Measurements from ENCODE around the gene PIGK. TPM values are rescaled to one million over a fixed set of nuclear protein-coding genes. Genes with fewer than 3 reads are reported as not detected.
A peak's percentile ranks its signal among the peaks of the same experiment; 100 is the strongest.

The PIGK gene
- total RNA-seq, 1 experiment from 2014 or later = 23.3 TPM

DNA sequence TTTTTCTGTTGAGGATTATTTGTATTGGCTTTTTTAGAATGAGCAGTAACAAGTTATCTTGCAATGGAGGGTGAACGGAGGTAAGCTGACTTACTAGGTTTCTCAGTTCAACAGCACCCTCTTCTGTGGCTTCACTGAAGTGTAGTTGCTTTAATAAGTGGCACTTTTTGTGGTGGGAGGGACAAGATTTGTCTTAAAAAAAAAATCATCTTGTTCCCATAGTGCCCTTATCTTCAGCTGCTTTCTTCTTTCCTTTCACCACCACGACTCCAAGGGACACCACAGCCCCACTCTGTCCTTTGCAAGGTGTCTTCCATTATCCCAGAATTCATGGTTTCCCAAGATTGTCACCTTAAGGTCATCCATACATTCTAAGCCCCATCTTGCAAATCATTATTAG is 92.9 kb downstream of the PIGK start:
- TF ChIP-seq, protein P1, sequence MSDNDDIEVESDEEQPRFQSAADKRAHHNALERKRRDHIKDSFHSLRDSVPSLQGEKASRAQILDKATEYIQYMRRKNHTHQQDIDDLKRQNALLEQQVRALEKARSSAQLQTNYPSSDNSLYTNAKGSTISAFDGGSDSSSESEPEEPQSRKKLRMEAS (IDR thresholded peaks at IDR 0.05) = no peak
- TF ChIP-seq EGR1 (IDR thresholded peaks at IDR 0.05; ENCODE audit: low read depth) (no peak), RAD21 (IDR thresholded peaks at IDR 0.05; ENCODE audit: low read depth) (peak; percentile 92), CEBPB (IDR thresholded peaks at IDR 0.05; ENCODE audit: low read depth) (no peak), SIN3A (IDR thresholded peaks at IDR 0.05; ENCODE audit: low read depth) (no peak)
- TF ChIP-seq, protein P2, sequence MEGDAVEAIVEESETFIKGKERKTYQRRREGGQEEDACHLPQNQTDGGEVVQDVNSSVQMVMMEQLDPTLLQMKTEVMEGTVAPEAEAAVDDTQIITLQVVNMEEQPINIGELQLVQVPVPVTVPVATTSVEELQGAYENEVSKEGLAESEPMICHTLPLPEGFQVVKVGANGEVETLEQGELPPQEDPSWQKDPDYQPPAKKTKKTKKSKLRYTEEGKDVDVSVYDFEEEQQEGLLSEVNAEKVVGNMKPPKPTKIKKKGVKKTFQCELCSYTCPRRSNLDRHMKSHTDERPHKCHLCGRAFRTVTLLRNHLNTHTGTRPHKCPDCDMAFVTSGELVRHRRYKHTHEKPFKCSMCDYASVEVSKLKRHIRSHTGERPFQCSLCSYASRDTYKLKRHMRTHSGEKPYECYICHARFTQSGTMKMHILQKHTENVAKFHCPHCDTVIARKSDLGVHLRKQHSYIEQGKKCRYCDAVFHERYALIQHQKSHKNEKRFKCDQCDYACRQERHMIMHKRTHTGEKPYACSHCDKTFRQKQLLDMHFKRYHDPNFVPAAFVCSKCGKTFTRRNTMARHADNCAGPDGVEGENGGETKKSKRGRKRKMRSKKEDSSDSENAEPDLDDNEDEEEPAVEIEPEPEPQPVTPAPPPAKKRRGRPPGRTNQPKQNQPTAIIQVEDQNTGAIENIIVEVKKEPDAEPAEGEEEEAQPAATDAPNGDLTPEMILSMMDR (IDR thresholded peaks at IDR 0.05 in 2 of 3, conservative IDR thresholded peaks at IDR 0.05 in 1 of 3; ENCODE audit: borderline replicate concordance in 1 of 3, insufficient read depth in 1 of 3, low read depth in 2 of 3, low read length in 2 of 3) = peak; percentile 57 to 76 (median 73); a peak in 5 of 6 replicates
- no TSS peak for BruUV-seq (replicated peaks)
- Histone ChIP-seq H3K27ac (ENCODE audit: low read depth, low read length) (no peak overlapping the region), H2AFZ (ENCODE audit: low read depth, low read length, poor library complexity, severe bottlenecking) (no peak overlapping the region), H3K4me3 (replicated peaks in 1 of 2; ENCODE audit: low read depth in 1 of 2, low read length in 2 of 2) (no peak overlapping the region), H3K9me2 (ENCODE audit: insufficient read depth) (no peaks in the 10 kb centered on the region), H3K4me1 (ENCODE audit: control insufficient read depth in 1 of 2, insufficient read depth in 2 of 2, low read length in 2 of 2) (no peaks in the 10 kb centered on the region), H3K27me3 (ENCODE audit: insufficient read depth, low read length) (no peaks in the 10 kb centered on the region), H3K9me3 (ENCODE audit: control insufficient read depth in 1 of 2, insufficient read depth in 1 of 2, low read depth in 1 of 2, low read length in 2 of 2) (no peaks in the 10 kb centered on the region), H3K36me3 (ENCODE audit: control insufficient read depth in 1 of 2, insufficient read depth in 2 of 2, low read length in 2 of 2) (no peaks in the 10 kb centered on the region), H3K79me2 (ENCODE audit: insufficient read depth, low read length) (no peaks in the 10 kb centered on the region), H3K9ac (ENCODE audit: low read length) (no peak overlapping the region), H3K4me2 (ENCODE audit: low read length) (no peak overlapping the region), H4K20me1 (ENCODE audit: insufficient read depth) (no peaks in the 10 kb centered on the region)
- RAD21 ChIA-PET (ENCODE audit: low non-redundant PET in 1 of 2, low total read pairs in 2 of 2, uncharacterized antibody in 2 of 2, unreplicated experiment in 2 of 2) = no interaction called here
- intact Hi-C loops (cut with micrococcal nuclease) = loop anchor here (1.0 to 5.0 kb wide), 5 partner anchors 225 to 1219 kb away; no protein-coding TSS in a partner anchor
- ATAC-seq (peak; percentile 86), DNase-seq (ENCODE audit: low read depth, low spot score) (peak; percentile 73)
- CTCF ChIA-PET = interaction anchor here (1.6 to 2.2 kb wide), 3 partner anchors 795 to 1218 kb away, joined by 4 to 22 read pairs (median 7); no protein-coding TSS in a partner anchor
- POLR2A ChIA-PET = no interaction called here

DNA sequence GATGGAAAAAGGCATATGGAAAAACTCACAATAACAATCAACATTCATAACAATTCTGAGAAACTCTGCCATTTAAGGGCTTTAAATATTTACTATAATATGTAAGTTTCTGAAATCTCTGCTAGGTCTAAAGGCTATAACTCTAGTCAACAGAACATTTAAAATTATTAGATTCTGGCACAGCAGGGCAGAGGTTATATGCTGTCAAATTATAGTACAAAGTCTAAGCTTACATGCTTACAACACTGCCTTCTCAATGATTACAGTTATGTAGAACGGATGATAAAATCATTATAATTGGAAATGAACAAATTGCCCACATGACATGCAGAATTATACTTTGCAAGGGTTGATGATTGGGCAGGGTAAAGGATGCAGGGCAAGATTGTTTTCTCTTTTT is 97.7 kb downstream of the PIGK start:
- no peak overlapping the region for H3K9ac ChIP-seq (ENCODE audit: low read length)
- intact Hi-C loops (cut with micrococcal nuclease) = no loop called here
- H3K4me1 ChIP-seq (ENCODE audit: control insufficient read depth in 1 of 2, insufficient read depth in 2 of 2, low read length in 2 of 2) = no peaks in the 10 kb centered on the region
- no TSS peak for BruUV-seq (replicated peaks)
- no peaks in the 10 kb centered on the region for H3K9me2 ChIP-seq (ENCODE audit: insufficient read depth)
- ATAC-seq (no peak), DNase-seq (ENCODE audit: low read depth, low spot score) (no peak)
- no peak overlapping the region for H3K4me3 ChIP-seq (replicated peaks in 1 of 2; ENCODE audit: low read depth in 1 of 2, low read length in 2 of 2)
- H3K9me3 ChIP-seq (ENCODE audit: control insufficient read depth in 1 of 2, insufficient read depth in 1 of 2, low read depth in 1 of 2, low read length in 2 of 2) = no peaks in the 10 kb centered on the region
- ChIA-PET CTCF (interaction anchor here (1.9 kb wide), 1 partner anchor 967 kb away, joined by 7 read pairs; no protein-coding TSS in a partner anchor), POLR2A (no interaction called here), RAD21 (ENCODE audit: low non-redundant PET in 1 of 2, low total read pairs in 2 of 2, uncharacterized antibody in 2 of 2, unreplicated experiment in 2 of 2) (no interaction called here)
- no peaks in the 10 kb centered on the region for H3K79me2 ChIP-seq (ENCODE audit: insufficient read depth, low read length)
- no peaks in the 10 kb centered on the region for H4K20me1 ChIP-seq (ENCODE audit: insufficient read depth)
- no peak overlapping the region for H3K27ac ChIP-seq (ENCODE audit: low read depth, low read length)
- no peak overlapping the region for H3K4me2 ChIP-seq (ENCODE audit: low read length)
- no peaks in the 10 kb centered on the region for H3K27me3 ChIP-seq (ENCODE audit: insufficient read depth, low read length)
- no peak overlapping the region for H2AFZ ChIP-seq (ENCODE audit: low read depth, low read length, poor library complexity, severe bottlenecking)
- H3K36me3 ChIP-seq (ENCODE audit: control insufficient read depth in 1 of 2, insufficient read depth in 2 of 2, low read length in 2 of 2) = no peaks in the 10 kb centered on the region
- no peak for TF ChIP-seq ZNF274 (IDR thresholded peaks at IDR 0.05; ENCODE audit: low read depth, low read length)
- no peak for TF ChIP-seq EZH2phosphoT487 (IDR thresholded peaks at IDR 0.05; ENCODE audit: borderline replicate concordance)
- no peak for TF ChIP-seq ELF1 (IDR thresholded peaks at IDR 0.05; ENCODE audit: borderline replicate concordance, low read depth)
- TF ChIP-seq EGR1 (IDR thresholded peaks at IDR 0.05; ENCODE audit: low read depth) = no peak
- TF ChIP-seq ZFX (IDR thresholded peaks at IDR 0.05) = no peak
- no peak for TF ChIP-seq SRF (IDR thresholded peaks at IDR 0.05; ENCODE audit: low read depth)
- no peak for TF ChIP-seq SIN3A (IDR thresholded peaks at IDR 0.05; ENCODE audit: low read depth)
- TF ChIP-seq POLR2A (IDR thresholded peaks at IDR 0.05; ENCODE audit: borderline replicate concordance, extremely low read depth, insufficient read depth, insufficient read length) = no peak
- no peak for TF ChIP-seq FOSL1 (IDR thresholded peaks at IDR 0.05; ENCODE audit: low read depth)
- no peak for TF ChIP-seq RAD21 (IDR thresholded peaks at IDR 0.05; ENCODE audit: low read depth)
- TF ChIP-seq EZH2 (IDR thresholded peaks at IDR 0.05) = no peak
- no peak for TF ChIP-seq SP1 (IDR thresholded peaks at IDR 0.05; ENCODE audit: low read depth)
- TF ChIP-seq YY1 (IDR thresholded peaks at IDR 0.05; ENCODE audit: extremely low read depth, insufficient replicate concordance, low read depth, low read length) = no peak
- TF ChIP-seq JUND (IDR thresholded peaks at IDR 0.05) = no peak
- TF ChIP-seq, protein P3, sequence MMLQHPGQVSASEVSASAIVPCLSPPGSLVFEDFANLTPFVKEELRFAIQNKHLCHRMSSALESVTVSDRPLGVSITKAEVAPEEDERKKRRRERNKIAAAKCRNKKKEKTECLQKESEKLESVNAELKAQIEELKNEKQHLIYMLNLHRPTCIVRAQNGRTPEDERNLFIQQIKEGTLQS (IDR thresholded peaks at IDR 0.05) = no peak
- TF ChIP-seq, protein P4, sequence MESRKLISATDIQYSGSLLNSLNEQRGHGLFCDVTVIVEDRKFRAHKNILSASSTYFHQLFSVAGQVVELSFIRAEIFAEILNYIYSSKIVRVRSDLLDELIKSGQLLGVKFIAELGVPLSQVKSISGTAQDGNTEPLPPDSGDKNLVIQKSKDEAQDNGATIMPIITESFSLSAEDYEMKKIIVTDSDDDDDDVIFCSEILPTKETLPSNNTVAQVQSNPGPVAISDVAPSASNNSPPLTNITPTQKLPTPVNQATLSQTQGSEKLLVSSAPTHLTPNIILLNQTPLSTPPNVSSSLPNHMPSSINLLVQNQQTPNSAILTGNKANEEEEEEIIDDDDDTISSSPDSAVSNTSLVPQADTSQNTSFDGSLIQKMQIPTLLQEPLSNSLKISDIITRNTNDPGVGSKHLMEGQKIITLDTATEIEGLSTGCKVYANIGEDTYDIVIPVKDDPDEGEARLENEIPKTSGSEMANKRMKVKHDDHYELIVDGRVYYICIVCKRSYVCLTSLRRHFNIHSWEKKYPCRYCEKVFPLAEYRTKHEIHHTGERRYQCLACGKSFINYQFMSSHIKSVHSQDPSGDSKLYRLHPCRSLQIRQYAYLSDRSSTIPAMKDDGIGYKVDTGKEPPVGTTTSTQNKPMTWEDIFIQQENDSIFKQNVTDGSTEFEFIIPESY (IDR thresholded peaks at IDR 0.05; ENCODE audit: extremely low read depth, insufficient replicate concordance, low read length) = no peak

All from HCT116 (cell line).